ENCODE results near the gene EVL. TPM values are rescaled to one million over a fixed set of nuclear protein-coding genes. Genes with fewer than 3 reads are reported as not detected.
A peak's percentile ranks its signal among the peaks of the same experiment; 100 is the strongest.

Gene EVL
- total and polyA plus RNA-seq, 10 of the 15 experiments (the other 5 are each of a cell fraction or from before 2014, with no cell fraction given) = 11.9 to 341 (median 89.8) TPM

- Histone ChIP-seq H3K4me3 (no peak overlapping the region), H3K9me3 (replicated peaks; ENCODE audit: control insufficient read depth, insufficient read depth, low read length) (no peaks in the 10 kb centered on the region), H3K27ac (ENCODE audit: control insufficient read depth, insufficient read depth) (no peak overlapping the region), H3K27me3 (replicated peaks in 1 of 2; ENCODE audit: control insufficient read depth in 2 of 2, insufficient read depth in 2 of 2, low read length in 1 of 2) (no peaks in the 10 kb centered on the region), H3K4me2 (ENCODE audit: control insufficient read depth, insufficient read depth) (no peak overlapping the region), H3K9ac (ENCODE audit: control insufficient read depth, insufficient read depth, low read length) (no peak overlapping the region), H4K20me1 (ENCODE audit: control insufficient read depth, insufficient read depth) (no peaks in the 10 kb centered on the region), H3K36me3 (ENCODE audit: control insufficient read depth in 2 of 2, insufficient read depth in 2 of 2, low read length in 1 of 2) (peaks cover 19 to 33% of the 10 kb centered on the region in 2 experiments), H3K79me2 (ENCODE audit: control insufficient read depth, insufficient read depth, low read length) (peaks cover 2% of the 10 kb centered on the region), H2AFZ (ENCODE audit: control insufficient read depth, low read depth, low read length) (no peak overlapping the region), H3K4me1 (ENCODE audit: control insufficient read depth, insufficient read depth, low read length) (no peaks in the 10 kb centered on the region)
- no TSS peak for BruUV-seq (replicated peaks)
- ATAC-seq (no peak), DNase-seq (ENCODE audit: low read depth, low spot score) (no peak), FAIRE-seq (no peak)
- in situ Hi-C loops (cut with MboI) = no loop called here
- RAD21 ChIA-PET (ENCODE audit: unreplicated experiment) = interaction anchor here (1.0 kb wide), 1 partner anchor 39 kb away, joined by 4 read pairs; no protein-coding TSS in a partner anchor
- TF ChIP-seq POLR2A (IDR thresholded peaks at IDR 0.05; ENCODE audit: low read depth, low read length) (peak; percentile 35; the same call in 1 of the 2 replicates), STAT3 (IDR thresholded peaks at IDR 0.05; ENCODE audit: low read depth, low read length) (no peak), SMC3 (IDR thresholded peaks at IDR 0.05; ENCODE audit: borderline replicate concordance, low read length) (no peak), DPF2 (IDR thresholded peaks at IDR 0.05) (no peak)
- CTCF ChIA-PET = interaction anchor here (4.8 to 6.8 kb wide), 2 partner anchors 38 to 53 kb away, joined by 52 to 130 read pairs; no protein-coding TSS in a partner anchor
- WGBS (ENCODE audit: insufficient coverage, insufficient replicate concordance, low lambda C conversion rate, missing lambda C conversion rate) = 85% methylated on average over 5 of the region's 6 CpGs
- intact Hi-C loops (cut with micrococcal nuclease; ENCODE audit: unreplicated experiment) = no loop called here
- SMC1A ChIA-PET (ENCODE audit: uncharacterized antibody, unreplicated experiment) = interaction anchor here (1.0 kb wide), 1 partner anchor 44 kb away, joined by 3 read pairs; no protein-coding TSS in a partner anchor
- POLR2A ChIA-PET = interaction anchor here (0.6 kb wide), 1 partner anchor 87 kb away, joined by 6 read pairs; no protein-coding TSS in a partner anchor
Observed at GRCh38 chr14:100110816-100111215, 45.6 kb downstream of the EVL start.

GRCh38 chr14:100111931-100112704 is 46.9 kb downstream of the EVL start:
- H4K20me1 ChIP-seq (ENCODE audit: control insufficient read depth, insufficient read depth) = no peaks in the 10 kb centered on the region
- intact Hi-C loops (cut with micrococcal nuclease; ENCODE audit: unreplicated experiment) = no loop called here
- H3K9me3 ChIP-seq (replicated peaks; ENCODE audit: control insufficient read depth, insufficient read depth, low read length) = no peaks in the 10 kb centered on the region
- H3K4me3 ChIP-seq = no peak overlapping the region
- H3K36me3 ChIP-seq (ENCODE audit: control insufficient read depth in 2 of 2, insufficient read depth in 2 of 2, low read length in 1 of 2) = peaks cover 12 to 31% of the 10 kb centered on the region in 2 experiments
- in situ Hi-C loops (cut with MboI) = no loop called here
- no peak for DNase-seq (ENCODE audit: low read depth, low spot score)
- H3K79me2 ChIP-seq (ENCODE audit: control insufficient read depth, insufficient read depth, low read length) = peaks cover 2% of the 10 kb centered on the region
- no peaks in the 10 kb centered on the region for H3K4me1 ChIP-seq (ENCODE audit: control insufficient read depth, insufficient read depth, low read length)
- no peak overlapping the region for H3K9ac ChIP-seq (ENCODE audit: control insufficient read depth, insufficient read depth, low read length)
- SMC1A ChIA-PET (ENCODE audit: uncharacterized antibody, unreplicated experiment) = no interaction called here
- RAD21 ChIA-PET (ENCODE audit: unreplicated experiment) = interaction anchor here (0.6 to 1.0 kb wide), 2 partner anchors 13 to 40 kb away, joined by 3 to 4 read pairs; no protein-coding TSS in a partner anchor
- no peak overlapping the region for H2AFZ ChIP-seq (ENCODE audit: control insufficient read depth, low read depth, low read length)
- ATAC-seq = no peak
- POLR2A ChIA-PET = no interaction called here
- H3K4me2 ChIP-seq (ENCODE audit: control insufficient read depth, insufficient read depth) = no peak overlapping the region
- FAIRE-seq = no peak
- CTCF ChIA-PET = interaction anchor here (1.0 to 6.8 kb wide), 4 partner anchors 11 to 130 kb away, joined by 3 to 130 read pairs (median 28); no protein-coding TSS in a partner anchor
- TF ChIP-seq POLR2A (IDR thresholded peaks at IDR 0.05; ENCODE audit: low read depth, low read length) (0 out of 2 replicates have a peak, but pooled peaks have one; percentile 10), SPI1 (IDR thresholded peaks at IDR 0.05; ENCODE audit: borderline replicate concordance, insufficient read depth, low read depth, low read length) (no peak)
- H3K27me3 ChIP-seq (replicated peaks in 1 of 2; ENCODE audit: control insufficient read depth in 2 of 2, insufficient read depth in 2 of 2, low read length in 1 of 2) = no peaks in the 10 kb centered on the region
- BruUV-seq (replicated peaks) = no TSS peak
- no peak overlapping the region for H3K27ac ChIP-seq (ENCODE audit: control insufficient read depth, insufficient read depth)
- WGBS (ENCODE audit: insufficient coverage, insufficient replicate concordance, low lambda C conversion rate, missing lambda C conversion rate) = 99% methylated on average over 11 of the region's 11 CpGs

All from GM12878 (cell line).